IMR-90 (cell line): ENCODE measurements around the gene RNASEH2B. TPM values are rescaled to one million over a fixed set of nuclear protein-coding genes. Genes with fewer than 3 reads are reported as not detected.

Source experiments
- ATAC-seq: fragments of 200-7000 bp; cut with Tn5 transposase; 2 replicates; pipeline ENCODE4 v1.9.1; 2020; ENCODE audit warnings: low read depth, mild to moderate bottlenecking, moderate library complexity
- BruUV-seq: library from RNA; stranded (reverse); fragments of 400-500 nt; replicated peaks from 2 replicates; lab custom pipeline; 2021; lab: Mats Ljungman, UMichigan
- CTCF ChIA-PET: fragments of 300-600 bp; formaldehyde crosslinking; extraction: SDS; loops from one replicate; lab custom pipeline; 2021; ENCODE audit warnings: antibody characterized with exemption; lab: Yijun Ruan, JAX
- POLR2A ChIA-PET: fragments of 300-600 bp; sonication (Branson Sonifier 250); formaldehyde crosslinking; loops from one replicate; lab custom pipeline; 2022; ENCODE audit warnings: antibody characterized with exemption; ENCODE audit not compliant: unreplicated experiment; lab: Charles Lee
- DNase-seq: peaks from one replicate; pipeline ENCODE4 v3.0.0; 2013
- H2AFZ ChIP-seq: replicated peaks from 2 replicates; pipeline ENCODE3; 2013; ENCODE audit warnings: low read length, mild to moderate bottlenecking; ENCODE audit not compliant: poor library complexity
- H2AK5ac ChIP-seq: 2 replicates; pipeline ENCODE4 v1.6.1; 2013; ENCODE audit warnings: low read depth, low read length, inconsistent platforms
- H2AK9ac ChIP-seq: replicated peaks from 2 replicates; pipeline ENCODE3; 2013; ENCODE audit warnings: mild to moderate bottlenecking, low read depth, low read length, moderate library complexity; ENCODE audit not compliant: poor library complexity
- H2BK120ac ChIP-seq: 2 replicates; pipeline ENCODE4 v1.6.1; 2013; ENCODE audit warnings: low read depth, low read length, inconsistent platforms
- H2BK15ac ChIP-seq: 3 replicates; pipeline ENCODE4 v1.6.1; 2013; ENCODE audit warnings: low read depth, low read length, inconsistent platforms
- H2BK20ac ChIP-seq: 2 replicates; pipeline ENCODE4 v1.6.1; 2013; ENCODE audit warnings: low read depth, mild to moderate bottlenecking, inconsistent platforms, low read length, moderate library complexity
- H2BK5ac ChIP-seq: 2 replicates; pipeline ENCODE4 v1.6.1; 2013; ENCODE audit warnings: mild to moderate bottlenecking, low read depth, low read length, inconsistent platforms; ENCODE audit not compliant: poor library complexity, severe bottlenecking
- H3K14ac ChIP-seq: replicated peaks from 2 replicates; pipeline ENCODE4 v1.6.1; 2013; ENCODE audit warnings: low read depth, low read length, inconsistent platforms
- H3K18ac ChIP-seq: 2 replicates; pipeline ENCODE4 v1.6.1; 2013; ENCODE audit warnings: low read depth, low read length, control low read depth
- H3K23ac ChIP-seq: 2 replicates; pipeline ENCODE4 v1.6.1; 2013; ENCODE audit warnings: low read depth, low read length, inconsistent platforms
- H3K27ac ChIP-seq: 2 replicates; pipeline ENCODE4 v1.5.1; 2013; ENCODE audit warnings: mild to moderate bottlenecking, control low read depth, low read length; ENCODE audit not compliant: insufficient read depth
- H3K27me3 ChIP-seq: 2 replicates; pipeline ENCODE4 v1.6.1; 2013; ENCODE audit warnings: low read length; ENCODE audit not compliant: control insufficient read depth, insufficient read depth
- H3K36me3 ChIP-seq: 2 replicates; pipeline ENCODE4 v1.6.1; 2013; ENCODE audit warnings: low read length, mixed read lengths; ENCODE audit not compliant: control insufficient read depth, insufficient read depth
- H3K4ac ChIP-seq: 2 replicates; pipeline ENCODE4 v1.6.1; 2013; ENCODE audit warnings: low read depth, low read length, inconsistent platforms
- H3K4me1 ChIP-seq: 2 replicates; pipeline ENCODE4 v1.6.1; 2013; ENCODE audit warnings: low read length, mixed read lengths; ENCODE audit not compliant: control insufficient read depth, insufficient read depth
- H3K4me2 ChIP-seq: 2 replicates; pipeline ENCODE4 v1.6.1; 2013; ENCODE audit warnings: low read depth, mild to moderate bottlenecking, control low read depth, low read length, moderate library complexity
- H3K4me3 ChIP-seq: 2 replicates; pipeline ENCODE4 v1.5.1; 2013; ENCODE audit warnings: low read depth, mild to moderate bottlenecking, control low read depth, low read length, moderate library complexity; ENCODE audit not compliant: insufficient read depth
- H3K56ac ChIP-seq: 2 replicates; pipeline ENCODE4 v1.6.1; 2013; ENCODE audit warnings: low read length, inconsistent platforms; ENCODE audit not compliant: insufficient read depth; ENCODE audit errors: extremely low read depth
- H3K79me1 ChIP-seq, 2 experiments: 2 replicates each; pipeline ENCODE4 v1.6.1; 2013; ENCODE audit warnings: low read length in 2 of 2, inconsistent platforms in 1 of 2, low read depth in 1 of 2
- H3K9ac ChIP-seq: 2 replicates; pipeline ENCODE4 v1.6.1; 2013; ENCODE audit warnings: low read depth, low read length, control low read depth
- H3K9me1 ChIP-seq: 2 replicates; pipeline ENCODE4 v1.6.1; 2013; ENCODE audit warnings: low read length, inconsistent platforms; ENCODE audit not compliant: insufficient read depth
- H3K9me3 ChIP-seq: 2 replicates; pipeline ENCODE4 v1.6.1; 2013; ENCODE audit warnings: low read length; ENCODE audit not compliant: control insufficient read depth, insufficient read depth
- H4K20me1 ChIP-seq: 2 replicates; pipeline ENCODE4 v1.6.1; 2013; ENCODE audit warnings: low read length, inconsistent platforms; ENCODE audit not compliant: insufficient read depth
- H4K5ac ChIP-seq: 2 replicates; pipeline ENCODE4 v1.6.1; 2013; ENCODE audit warnings: mild to moderate bottlenecking, low read depth, low read length, control low read depth
- H4K8ac ChIP-seq, 2 experiments: 2 replicates each; pipeline ENCODE4 v1.6.1; 2013; ENCODE audit warnings: low read depth in 2 of 2, low read length in 2 of 2, control low read depth in 1 of 2, inconsistent platforms in 1 of 2
- H4K91ac ChIP-seq: 2 replicates; pipeline ENCODE4 v1.6.1; 2013; ENCODE audit warnings: low read depth, low read length, inconsistent platforms; ENCODE audit not compliant: insufficient read depth
- CHD1 ChIP-seq: IDR thresholded peaks from 2 replicates; pipeline ENCODE4 v1.6.1; 2012; ENCODE audit warnings: low read depth, low read length, improper control_type of control experiment
- RAD21 ChIP-seq: IDR thresholded peaks from 2 replicates; pipeline ENCODE4 v1.6.1; 2012; ENCODE audit warnings: low read length, improper control_type of control experiment
- RFX5 ChIP-seq: IDR thresholded peaks from 2 replicates; pipeline ENCODE4 v1.8.0; 2012; ENCODE audit warnings: low read depth, mild to moderate bottlenecking, low read length, moderate library complexity
- USF2 ChIP-seq: fragments of 150-350 bp; IDR thresholded peaks from 2 replicates; pipeline ENCODE4 v1.6.1; 2017; ENCODE audit warnings: mild to moderate bottlenecking, antibody characterized with exemption, low read length, low read depth
- WGBS, 2 experiments: methylation state at CpG; one replicate each; pipeline versions ENCODE4 v1.1.5 to v1.1.7; 2013; ENCODE audit warnings: missing lambda C conversion rate in 2 of 2; ENCODE audit not compliant: insufficient read length in 1 of 2; ENCODE audit errors: extremely low coverage in 2 of 2; 5-methylcytosine and 5-hydroxymethylcytosine counted together
- dilution Hi-C: fragments of 300-500 bp; cut with HindIII; formaldehyde crosslinking; loops from one replicate; pipeline ENCODE4 v1.14.3; 2018; ENCODE audit warnings: low sequenced_read_pairs; ENCODE audit not compliant: unreplicated experiment
- in situ Hi-C: fragments of 300-500 bp; cut with MboI; formaldehyde crosslinking; loops from 3 replicates; pipeline ENCODE4 v1.14.3; 2019; ENCODE audit warnings: low sequenced_read_pairs, inconsistent platforms, mixed read lengths
- intact Hi-C: fragments of 100-400 bp; cut with micrococcal nuclease; formaldehyde crosslinking; loops from 2 replicates; pipeline ENCODE4 v1.10.0; 2022
- polyA plus RNA-seq, 3 experiments: library from polyadenylated mRNA; depleted of rRNA; stranded (reverse); fragments of >200 nt; gene quantifications; 2 replicates each; pipeline ENCODE4 v1.2.3, GENCODE V29; 2012; ENCODE audit warnings: low replicate concordance in 1 of 3
- total RNA-seq: library from RNA; depleted of rRNA; stranded (reverse); fragments of >200 nt; gene quantifications from 2 replicates; pipeline ENCODE4 v1.2.3, GENCODE V29; 2012

RNASEH2B gene
- total and polyA plus RNA-seq, 2 of the 4 experiments (the other 2 are of a cell fraction), result 11.2 to 14.2 TPM

- H4K20me1 ChIP-seq, result no peaks in the 10 kb centered on the region
- no peak overlapping the region for H3K23ac ChIP-seq
- H3K9me3 ChIP-seq, result no peaks in the 10 kb centered on the region
- ChIA-PET POLR2A (no interaction called here), CTCF (no interaction called here)
- H3K14ac ChIP-seq, result no peak overlapping the region
- H3K27me3 ChIP-seq, result peaks cover 12% of the 10 kb centered on the region
- no peak overlapping the region for H3K4me3 ChIP-seq
- no peak overlapping the region for H3K27ac ChIP-seq
- no peak overlapping the region for H2BK15ac ChIP-seq
- no peak for ATAC-seq
- H3K36me3 ChIP-seq, result no peaks in the 10 kb centered on the region
- H3K79me1 ChIP-seq, result no peaks in the 10 kb centered on the region
- in situ Hi-C loops (no loop called here), dilution Hi-C loops (no loop called here), intact Hi-C loops (no loop called here)
- no peak overlapping the region for H3K9ac ChIP-seq
- H3K56ac ChIP-seq, result no peak overlapping the region
- no peak overlapping the region for H2AK9ac ChIP-seq
- no peak overlapping the region for H2AFZ ChIP-seq
- H2BK5ac ChIP-seq, result no peak overlapping the region
- H2BK20ac ChIP-seq, result no peak overlapping the region
- H4K8ac ChIP-seq, result no peak overlapping the region
- DNase-seq, result no peak
- H3K18ac ChIP-seq, result no peak overlapping the region; the same call in 1 of the 2 replicates
- H4K5ac ChIP-seq, result no peak overlapping the region; the same call in 1 of the 2 replicates
- H2BK120ac ChIP-seq, result no peak overlapping the region
- no peaks in the 10 kb centered on the region for H3K9me1 ChIP-seq
- H4K91ac ChIP-seq, result no peak overlapping the region
- peak overlapping the region; percentile 76 for H3K4me2 ChIP-seq
- no CpG with 5 or more reads among the region's 3 CpGs for WGBS, 2 experiments
- H3K4ac ChIP-seq, result no peak overlapping the region
- BruUV-seq, result no TSS peak
- no peak overlapping the region for H2AK5ac ChIP-seq
- TF ChIP-seq CHD1 (no peak), RAD21 (no peak), USF2 (no peak), RFX5 (no peak)
- H3K4me1 ChIP-seq, result peaks cover 4% of the 10 kb centered on the region; the same call in 1 of the 2 replicates
Observed at GRCh38 chr13:50993934-50994333, 84.3 kb downstream of the RNASEH2B start.
